ENCODE measurements around the gene GHRL.

GHRL gene

DNA sequence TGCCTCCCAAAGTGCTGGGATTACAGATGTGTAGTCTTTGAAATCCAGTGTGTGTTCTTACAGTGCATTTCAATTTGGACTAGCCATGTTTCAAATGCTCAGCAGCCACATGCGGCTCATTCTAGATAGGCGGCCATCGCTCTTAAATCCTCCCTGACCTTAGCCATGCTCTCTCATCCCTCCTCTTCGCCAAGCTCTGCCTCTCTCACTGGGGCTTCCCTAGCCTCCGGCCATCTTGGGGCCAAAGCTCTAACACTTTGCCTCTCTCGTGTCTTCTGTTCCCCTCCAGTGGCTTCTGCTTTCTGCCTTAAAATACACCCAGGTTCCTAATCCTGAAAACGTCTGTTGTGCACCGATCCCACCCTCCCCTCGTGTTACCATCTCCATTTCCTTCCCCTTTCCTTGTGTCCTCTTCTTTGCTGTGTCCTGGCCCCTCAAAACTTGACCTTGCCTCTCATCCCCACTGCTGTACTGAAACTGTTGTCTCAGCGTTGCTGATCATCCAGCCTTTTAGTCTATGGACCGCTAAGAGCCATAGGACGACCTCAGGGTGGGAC, 1.4 kb upstream of the GHRL start:
- DNase-seq: no peak

DNA sequence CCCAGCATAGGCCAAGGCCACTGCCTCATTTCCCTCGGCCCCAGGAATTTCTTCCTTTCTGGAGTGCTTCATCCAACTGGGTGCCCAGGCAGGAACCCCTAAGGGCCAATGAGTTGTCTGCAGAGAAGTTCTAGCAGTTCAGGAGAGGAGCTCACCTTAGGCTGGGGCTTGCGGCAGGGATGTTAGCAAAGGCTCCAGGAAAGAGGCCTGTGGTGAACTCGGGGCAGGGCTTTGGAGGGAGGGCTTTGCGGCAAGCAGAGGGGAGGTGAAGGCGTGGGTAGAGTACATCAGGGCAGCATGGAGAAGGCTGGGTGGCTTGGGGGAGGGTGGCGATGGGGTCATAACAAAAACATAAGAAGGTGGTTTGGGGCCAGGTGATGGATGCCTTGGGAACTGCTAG, 1.1 kb downstream of the GHRL start:
- DNase-seq: no peak

DNA sequence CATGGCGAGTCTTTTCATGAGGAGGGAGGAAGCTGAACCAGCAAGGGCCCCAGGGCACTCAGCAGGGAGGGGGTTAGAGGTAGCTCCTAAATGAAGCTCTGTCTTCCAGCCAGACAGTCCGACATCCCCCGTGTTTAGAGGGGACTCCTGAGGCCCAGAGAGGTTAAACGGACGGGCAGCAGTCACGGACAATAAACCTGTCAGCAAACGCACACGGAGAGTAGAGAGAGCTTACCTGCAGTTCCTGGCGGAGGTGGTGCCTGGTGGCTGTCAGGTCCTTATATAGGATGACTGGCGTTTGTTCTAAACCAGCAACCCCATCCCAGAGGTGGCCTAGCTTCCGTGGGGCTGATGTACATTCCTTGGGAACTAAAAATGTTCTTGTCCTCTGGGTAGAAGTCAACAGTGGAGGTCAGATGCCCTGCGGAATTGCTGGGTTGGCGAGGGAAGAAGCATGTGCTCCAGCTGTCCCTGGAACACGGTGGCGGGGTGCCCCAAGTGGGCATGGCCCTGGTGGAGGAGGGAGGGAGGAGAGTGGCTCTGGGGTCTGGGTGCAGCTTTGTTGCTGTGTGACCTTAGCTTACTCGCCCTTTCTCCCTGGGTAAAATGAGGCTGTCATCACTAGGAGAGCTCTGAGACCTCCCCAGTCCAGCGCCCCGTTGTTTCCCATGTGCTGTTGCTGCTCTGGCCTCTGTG, 2.1 kb downstream of the GHRL start:
- no peak for DNase-seq

DNA sequence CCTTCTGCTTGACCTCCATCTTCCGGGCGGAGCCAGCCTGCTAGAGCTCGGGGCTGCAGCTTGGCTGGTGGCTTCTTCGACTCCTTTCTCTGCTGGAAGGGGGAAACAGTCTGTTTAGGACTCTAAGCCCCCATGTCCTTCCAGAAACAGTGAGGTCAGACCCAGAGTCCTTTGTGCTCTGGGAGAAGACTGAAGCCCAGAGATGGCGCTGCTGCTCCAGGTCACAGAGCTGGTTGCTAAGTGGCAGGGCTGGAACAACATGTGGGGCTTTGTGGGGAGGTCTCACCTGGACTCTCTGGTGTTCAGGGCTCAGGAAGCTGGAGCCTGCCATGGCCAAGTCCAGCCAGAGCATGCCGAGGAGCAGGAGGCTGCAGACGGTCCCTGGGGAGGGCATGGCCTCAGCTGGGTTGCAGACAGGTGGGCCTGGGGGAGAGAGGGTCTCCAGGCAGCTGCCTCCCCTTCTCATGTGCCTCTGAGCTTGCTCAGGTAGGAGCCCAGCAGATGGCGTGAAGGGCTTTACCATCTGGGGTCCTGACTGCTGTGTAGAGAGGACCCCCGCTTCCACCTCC, 2.9 kb downstream of the GHRL start:
- DNase-seq: no peak

DNA sequence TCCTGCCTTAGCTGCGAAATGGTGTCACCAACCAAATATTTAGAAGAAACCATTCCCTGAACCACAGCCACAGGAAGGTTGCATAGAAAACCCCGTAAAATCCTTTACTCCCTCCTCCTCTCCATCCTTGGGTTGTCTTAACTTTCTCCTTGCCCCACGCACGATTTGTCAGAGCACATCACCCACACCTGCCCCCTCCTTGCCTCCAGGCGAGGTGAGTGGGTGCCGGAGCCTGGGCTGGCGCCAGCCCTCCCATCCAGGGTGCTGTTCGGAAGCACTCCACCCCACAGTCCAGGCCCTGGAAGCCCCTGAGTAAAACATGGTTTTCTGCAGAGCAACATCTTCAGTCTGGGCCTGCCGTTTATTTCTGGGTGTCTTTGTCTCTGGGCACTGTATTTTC, 3.7 kb downstream of the GHRL start:
- DNase-seq: no peak

DNA sequence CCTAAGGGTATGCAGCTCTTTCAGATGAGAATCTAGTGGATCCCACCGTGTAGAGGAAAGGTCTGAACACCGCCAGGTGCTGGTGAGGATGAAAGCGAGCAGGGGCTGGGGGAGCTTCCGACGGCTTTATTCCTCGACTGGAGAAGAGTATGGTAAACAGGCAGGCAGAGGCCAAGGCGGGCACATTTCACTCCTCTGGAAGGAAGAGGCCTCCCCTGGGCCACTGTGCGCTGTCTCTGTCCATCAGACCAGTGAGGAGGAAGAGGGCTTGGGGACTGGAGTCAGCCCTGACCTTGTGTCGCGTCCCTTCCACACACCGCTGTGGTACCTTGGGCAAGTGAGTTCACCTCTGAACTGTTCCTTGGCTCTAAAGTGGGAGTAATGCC, 4.2 kb downstream of the GHRL start:
- no peak for DNase-seq

DNA sequence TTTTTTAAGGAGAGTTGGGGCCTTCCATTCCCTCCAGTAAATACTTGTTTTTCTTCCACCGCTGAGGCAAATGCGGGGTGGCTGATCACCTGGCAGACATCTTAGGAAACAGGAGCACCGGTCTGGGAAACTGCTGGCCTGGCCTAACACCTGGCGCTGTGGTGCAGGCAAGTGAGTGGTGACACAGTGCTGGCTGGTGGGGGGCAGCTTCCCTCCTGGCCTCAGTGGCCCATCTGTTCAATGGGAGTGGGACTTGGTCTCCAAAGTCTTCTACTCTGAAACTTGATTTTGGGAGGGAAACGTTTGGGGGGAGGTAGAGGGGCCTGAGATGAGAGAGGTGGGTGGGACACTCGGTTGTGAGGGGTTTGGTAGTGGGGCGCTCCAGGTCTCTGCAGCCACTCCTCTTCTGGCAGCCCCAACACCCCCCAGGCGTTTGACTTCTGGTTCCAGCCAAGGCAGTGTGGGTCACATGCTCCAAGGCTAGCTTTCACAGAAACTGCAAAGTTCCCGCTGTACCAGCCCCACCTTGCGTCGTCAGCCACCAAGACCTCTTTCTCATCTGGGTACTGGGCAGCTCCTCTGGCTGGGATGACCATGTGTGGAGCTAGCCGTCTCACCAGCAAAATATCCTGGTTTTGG, 4.7 kb downstream of the GHRL start:
- DNase-seq: no peak

DNA sequence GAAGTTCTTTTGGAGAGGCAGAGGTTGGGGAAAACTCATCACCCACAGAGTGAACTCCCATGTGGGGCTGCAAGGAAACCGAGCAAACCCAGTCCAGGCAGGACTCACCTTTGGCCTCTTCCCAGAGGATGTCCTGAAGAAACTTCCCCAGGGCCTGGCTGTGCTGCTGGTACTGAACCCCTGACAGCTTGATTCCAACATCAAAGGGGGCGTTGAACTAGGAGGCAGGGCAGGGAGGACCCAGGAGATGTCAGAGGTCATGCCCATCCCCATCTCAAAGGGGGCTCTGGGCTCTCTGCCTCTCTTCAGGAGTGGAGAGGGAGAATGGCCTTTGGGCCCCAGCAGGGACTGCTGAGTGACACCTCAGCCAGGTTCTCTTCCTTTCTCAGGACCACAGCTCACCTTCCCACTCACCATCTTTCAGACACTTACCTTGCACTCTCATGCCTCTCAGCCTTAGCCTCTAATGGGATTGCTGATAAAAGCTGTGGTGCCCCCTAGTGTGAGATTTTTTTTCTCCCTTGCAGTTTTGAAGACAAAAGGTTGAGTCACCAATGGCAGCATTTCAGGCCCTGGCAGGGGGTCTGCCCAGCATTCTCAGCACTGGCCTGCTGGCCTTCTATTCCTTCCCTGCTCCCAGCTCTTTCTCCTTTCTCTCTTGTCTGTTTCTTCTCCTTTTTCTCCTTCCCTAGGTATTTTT, 6.0 kb downstream of the GHRL start:
- DNase-seq: peak; percentile 49

DNA sequence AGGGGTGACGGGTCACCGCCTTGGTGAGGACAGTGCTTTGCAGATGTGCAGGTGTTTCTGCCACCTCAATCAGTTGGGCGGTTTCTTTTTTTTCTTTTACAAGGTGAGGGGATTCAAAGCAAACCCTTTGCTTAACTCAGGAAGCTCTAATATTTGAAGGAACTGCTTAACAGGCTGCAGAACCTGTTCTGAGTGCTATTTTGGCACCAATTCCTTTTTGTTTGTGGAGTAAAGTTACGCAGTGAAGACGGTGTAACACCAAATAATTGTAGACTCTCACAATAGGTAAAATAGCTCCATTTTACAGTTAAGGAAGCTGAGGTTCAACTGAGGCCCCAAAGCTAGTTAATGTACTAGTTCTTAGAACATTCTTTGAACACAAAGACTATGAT, 6.6 kb downstream of the GHRL start:
- no peak for DNase-seq

DNA sequence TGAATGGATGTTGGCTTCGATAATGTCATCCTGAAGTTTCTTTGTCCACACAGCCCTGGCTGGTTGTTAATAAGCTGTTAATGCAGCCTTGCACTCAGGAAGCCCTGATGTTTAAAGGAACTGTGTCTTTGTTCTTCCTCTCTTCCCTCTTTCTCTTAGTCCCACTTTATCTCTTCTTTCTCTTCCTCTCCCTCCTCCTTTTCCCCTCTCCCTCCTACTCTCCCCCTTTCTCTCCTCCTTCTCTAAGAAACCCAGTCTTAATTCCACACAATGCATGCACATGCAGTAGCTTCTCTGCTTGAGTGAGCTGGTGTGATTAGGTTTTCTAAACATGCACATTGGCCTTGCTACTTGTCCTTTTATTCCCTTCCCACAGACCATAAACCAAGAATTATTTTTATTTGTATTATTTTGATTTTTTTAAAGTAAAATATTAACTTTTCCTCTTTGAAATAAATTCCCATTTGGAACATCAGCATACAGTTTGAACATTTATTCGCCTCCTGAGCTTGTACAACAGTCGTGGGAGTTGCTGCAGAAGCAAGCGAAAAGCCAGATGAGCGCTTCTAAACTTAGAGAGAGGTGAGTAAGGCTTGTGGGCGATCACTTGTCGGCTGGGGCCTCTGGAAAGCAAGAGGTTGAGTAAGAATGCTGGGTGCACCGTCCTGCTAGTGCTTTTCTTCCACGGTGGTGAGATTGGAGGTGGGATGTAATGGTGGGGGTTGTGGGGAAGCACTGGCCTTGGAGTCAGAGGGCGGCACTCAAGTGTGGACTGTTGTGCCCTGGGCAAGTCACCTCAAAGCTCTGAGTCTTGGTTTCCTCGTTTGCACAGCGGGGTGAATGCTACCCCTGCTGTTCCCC, 7.2 kb downstream of the GHRL start:
- no peak for DNase-seq

DNA sequence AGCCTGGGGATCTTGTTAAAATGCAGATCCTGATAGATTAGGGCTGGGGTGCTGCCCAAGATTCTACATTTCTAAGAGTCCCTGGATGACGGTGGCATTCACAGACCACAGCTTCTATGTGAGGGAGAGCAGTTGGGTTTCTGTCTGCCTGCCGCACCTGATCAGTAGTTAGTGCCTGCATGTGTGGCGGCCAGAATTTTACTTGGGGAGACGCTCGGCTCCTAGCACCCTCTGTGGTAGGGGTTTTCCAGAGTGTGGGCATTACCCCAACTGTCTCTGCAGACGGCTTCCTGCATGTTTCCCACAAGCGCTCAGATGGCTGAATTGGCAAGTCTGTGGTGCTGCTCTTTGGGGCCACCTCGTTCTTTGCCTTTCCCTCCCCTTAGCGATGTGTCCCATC, 8.3 kb downstream of the GHRL start:
- no peak for DNase-seq

DNA sequence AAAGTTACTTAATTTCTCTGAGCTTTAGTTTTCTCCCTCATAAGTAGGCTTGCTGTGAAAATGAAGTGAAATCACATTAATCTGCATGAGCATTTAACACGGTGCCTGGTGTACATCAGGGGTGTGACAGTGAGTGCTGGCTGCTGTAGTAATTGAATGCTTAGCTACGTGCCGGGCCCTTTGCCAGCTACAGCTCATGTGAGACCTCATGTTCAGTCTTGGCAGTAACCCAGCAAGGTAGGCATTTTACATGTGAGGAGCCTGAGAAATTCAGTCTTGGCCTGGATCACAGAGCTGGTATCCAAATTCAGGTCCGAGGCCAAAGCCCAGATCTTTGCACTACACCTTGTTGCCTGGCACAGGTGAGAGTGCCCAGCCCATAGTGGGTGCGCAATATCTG, 9.1 kb downstream of the GHRL start:
- peak; percentile 5 for DNase-seq

DNA sequence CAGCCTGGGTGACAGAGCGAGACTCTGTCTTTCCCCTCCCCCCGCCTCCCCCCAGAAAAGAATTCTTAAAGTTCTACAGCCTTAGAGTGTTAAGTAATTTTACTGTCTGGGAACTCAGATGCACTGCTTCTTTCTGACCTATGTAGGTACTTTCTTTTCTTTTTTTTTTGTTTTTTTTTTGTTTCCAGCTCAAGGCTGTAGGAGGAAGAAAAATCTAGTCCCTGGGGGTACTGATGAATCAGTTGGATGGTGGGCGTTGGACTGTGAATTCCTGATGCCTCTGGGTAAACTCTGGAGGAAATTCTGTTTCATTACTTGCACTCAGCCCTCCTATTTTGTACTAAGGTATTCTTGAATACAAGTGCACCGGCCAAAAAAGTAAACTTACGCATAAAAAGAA, 10.8 kb downstream of the GHRL start:
- DNase-seq: no peak

DNA sequence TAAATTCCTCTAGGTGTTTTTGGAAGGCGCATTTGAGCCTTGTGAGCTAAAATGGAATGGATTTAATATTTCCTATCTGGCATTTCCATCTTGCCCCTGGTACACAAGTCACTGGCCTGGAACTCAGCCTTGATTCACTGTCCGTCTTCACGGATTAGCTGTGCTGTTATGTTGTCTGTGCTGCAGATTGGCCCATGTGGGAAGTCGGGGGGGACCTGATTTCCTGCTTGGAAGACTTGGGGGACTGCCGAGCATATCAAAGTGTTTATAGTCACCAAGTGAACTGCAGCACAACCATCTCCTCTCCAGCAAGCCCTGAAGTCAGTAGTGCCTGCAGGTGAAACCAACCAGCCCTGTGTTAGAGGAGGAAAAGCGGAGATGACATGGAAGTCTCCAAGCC, 12.2 kb downstream of the GHRL start:
- DNase-seq: no peak

DNA sequence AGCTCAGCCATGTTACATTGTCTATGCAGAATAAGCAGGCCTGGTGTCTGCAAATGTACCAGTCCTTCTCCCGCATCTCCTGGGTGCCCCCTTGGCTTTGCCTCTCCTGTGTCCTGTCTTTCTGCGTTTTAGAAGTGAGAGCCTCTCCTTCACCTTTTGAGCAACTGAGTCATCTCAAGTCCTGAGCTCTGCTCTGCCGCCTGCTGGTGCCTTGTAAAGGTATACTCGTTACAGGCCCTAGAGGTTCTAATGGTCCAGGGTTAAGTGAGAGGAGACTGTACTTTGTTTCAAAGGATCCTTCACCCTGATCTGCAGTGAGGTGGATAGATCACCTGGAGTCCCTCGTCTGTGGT, 12.6 kb downstream of the GHRL start:
- DNase-seq: no peak

DNA sequence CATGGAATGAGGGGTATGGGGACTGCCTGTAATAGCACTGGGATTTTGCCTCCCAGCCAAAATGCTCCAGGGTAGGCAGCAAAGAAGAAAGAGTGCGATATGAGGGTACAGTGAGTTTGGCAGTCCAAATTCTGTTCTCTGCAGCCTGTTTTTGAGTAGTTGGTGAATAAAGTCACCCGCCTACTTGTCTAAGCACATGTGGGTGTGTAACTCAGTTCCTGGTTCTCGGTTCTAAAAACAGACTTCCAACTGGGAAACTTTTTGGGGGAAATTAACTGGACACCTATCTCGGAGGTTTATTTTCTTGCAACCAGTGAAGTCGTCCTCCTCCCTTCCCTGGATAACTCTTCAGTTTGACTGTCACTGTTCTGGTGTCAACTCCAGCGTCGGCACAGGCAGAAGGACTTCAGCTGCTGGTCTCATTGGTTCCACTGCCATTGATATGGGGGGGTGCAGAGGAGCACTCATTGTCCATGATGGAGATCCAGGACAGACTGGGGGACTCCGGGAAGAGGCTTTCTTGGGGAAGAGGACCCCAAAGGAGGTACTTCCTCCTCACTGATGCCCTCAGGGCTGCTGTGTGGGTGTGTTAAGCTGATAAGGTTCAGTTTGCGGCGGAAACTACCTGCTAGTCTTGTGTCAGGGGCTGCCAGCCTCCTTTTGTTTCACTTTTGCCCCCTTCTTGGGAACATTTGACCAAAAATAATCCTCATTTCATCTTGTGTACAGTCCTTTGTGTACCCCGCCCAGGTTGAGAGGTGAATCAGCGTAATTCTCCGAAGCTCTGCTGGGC, 13.2 kb downstream of the GHRL start:
- DNase-seq: no peak

DNA sequence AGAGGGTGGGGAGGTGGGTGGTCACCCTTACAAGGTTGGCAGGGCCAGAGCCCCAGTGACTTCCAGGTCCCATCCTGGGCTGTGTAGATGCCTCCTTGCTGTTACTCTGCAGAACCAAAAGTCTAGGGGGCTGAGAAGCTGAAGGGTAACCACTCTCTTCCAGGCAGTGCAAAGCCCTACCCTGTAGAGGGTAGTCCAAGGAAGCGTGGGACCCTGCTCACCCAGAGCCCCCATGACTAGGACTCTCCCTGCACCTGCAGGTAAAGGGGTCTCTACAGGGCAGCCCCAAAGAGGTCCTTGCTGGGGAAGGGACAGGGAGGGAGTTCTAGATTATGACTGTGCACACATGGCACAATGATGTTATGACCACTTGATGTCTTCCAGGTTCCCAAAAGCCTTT, 14.2 kb downstream of the GHRL start:
- no peak for DNase-seq

DNA sequence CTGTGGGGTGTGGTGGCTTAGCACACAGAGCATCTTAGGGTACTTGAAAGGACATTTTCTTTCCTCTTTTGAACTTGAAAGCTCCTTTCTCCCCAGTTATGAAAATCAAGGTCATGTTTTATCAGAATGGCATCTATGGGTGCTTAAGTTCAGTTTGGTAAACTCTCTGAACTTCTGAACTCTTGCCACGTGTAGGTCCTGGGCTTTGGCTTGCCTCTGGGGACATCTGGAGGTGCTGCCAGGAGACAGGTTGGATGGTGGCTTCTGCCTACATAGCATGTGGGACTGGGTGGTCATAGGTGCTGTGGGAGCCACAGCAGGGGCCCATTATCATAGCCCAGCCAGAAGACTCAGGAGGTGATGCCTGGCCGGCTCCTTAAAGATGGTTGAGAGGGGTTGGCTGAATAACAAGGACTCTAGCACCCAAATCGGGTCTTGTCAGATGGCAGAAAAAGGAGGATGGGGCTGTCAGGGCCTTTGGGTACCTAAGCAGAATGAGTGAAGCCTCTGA, 15.6 kb downstream of the GHRL start:
- no peak for DNase-seq

DNA sequence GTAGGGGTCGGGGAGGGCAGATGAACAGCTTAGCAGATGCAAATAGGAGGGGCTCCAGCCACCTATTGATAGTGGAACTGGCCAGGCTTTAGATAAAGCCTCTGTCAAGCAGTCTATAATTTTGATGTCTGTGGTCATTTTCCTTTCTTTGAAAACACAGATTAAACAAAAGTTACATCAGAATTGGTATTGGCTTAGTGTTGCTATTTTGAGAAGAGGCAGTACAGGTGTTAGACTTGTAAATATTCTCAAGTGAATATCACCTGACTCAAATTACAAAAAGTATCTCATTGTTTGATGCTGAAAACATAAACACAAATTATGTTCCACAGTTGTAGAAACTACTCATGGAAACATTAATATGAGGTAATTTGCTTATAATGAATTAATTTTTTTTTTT, 18.1 kb downstream of the GHRL start:
- no peak for DNase-seq

DNA sequence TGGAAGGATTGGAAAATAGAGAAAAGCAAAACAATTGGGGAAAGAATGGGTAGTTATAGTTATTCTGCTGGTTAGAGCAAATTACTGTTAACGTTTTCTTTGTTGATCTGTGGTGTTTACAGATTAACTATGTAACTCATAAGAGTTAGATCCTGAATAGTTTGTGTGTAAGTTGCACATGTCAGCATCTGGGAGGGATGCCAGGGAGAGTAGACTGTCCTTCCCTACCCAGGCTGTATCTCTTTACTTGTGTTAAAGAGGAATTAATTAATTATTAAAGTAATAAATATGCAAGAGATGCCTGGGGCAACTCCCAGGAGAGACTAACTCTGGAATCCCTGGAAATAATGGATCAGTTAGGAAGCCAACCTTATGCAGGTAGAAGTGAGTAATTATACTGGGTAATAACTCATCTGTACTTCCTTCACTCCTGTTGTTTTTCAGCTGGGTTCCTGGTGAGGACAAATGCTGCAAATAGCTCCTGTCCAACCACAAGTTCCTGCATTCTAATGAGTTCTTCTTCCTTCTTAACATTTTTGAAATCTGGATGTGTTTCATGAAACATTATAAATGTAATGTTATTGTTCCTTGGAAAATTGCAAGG, 18.9 kb downstream of the GHRL start:
- no peak for DNase-seq

DNA sequence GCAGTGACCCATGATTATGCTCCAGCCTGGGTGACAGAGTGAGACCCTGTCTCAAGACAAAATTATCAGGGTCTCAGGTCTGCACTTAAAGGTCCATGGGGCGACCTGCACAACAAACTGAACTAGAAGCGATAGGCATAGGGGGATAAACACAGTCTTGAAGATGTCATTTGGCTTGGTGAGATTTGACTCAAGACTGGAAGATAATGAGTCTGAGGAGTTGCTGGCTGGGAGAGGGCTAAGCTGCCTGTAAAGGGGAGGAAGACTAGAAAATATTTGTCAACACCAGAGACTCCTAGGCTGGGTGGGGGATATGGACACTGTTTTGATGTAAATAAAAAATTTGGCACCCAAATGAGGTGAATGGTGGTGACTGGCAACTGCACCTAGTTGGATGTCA, 19.8 kb downstream of the GHRL start:
- no peak for DNase-seq

Data from NCI-H1694 (cell line).